ENCODE data around the gene CMTM8.

The CMTM8 gene

DNA sequence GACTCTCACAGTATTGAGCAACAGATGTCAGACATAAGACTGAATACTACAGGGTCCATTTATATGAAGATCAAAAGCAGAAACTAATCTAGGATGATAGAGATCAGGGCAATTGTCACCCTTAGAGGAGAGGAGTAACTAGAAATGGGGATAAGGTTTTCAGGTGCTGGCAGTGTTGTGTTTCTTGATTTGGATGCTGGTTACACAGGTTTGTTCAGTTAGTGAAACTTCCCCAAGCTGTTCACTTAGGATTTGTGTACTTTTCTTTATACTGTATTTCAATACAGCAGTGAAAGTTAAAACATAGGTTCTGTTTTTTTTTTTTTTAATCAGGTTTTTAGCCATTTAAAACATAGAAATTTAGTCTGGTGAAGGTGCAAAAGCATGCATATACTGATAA lies 114.1 kb downstream of the CMTM8 start:
- peaks cover 2% of the 10 kb centered on the region for H3K9me3 ChIP-seq (ENCODE audit: control insufficient read depth, low read length)
- no peaks in the 10 kb centered on the region for H3K27me3 ChIP-seq (ENCODE audit: control insufficient read depth, insufficient read depth, low read length, poor library complexity, severe bottlenecking)
- peaks cover 4% of the 10 kb centered on the region for H3K4me1 ChIP-seq (ENCODE audit: control insufficient read depth, insufficient read depth, low read length)
- H3K4me3 ChIP-seq (ENCODE audit: insufficient read depth, low read depth, low read length), result no peak overlapping the region
- H3K36me3 ChIP-seq (ENCODE audit: control insufficient read depth, insufficient read depth, low read length), result no peaks in the 10 kb centered on the region
- H3K27ac ChIP-seq (ENCODE audit: insufficient read depth, low read depth, low read length, poor library complexity, severe bottlenecking), result no peak overlapping the region

DNA sequence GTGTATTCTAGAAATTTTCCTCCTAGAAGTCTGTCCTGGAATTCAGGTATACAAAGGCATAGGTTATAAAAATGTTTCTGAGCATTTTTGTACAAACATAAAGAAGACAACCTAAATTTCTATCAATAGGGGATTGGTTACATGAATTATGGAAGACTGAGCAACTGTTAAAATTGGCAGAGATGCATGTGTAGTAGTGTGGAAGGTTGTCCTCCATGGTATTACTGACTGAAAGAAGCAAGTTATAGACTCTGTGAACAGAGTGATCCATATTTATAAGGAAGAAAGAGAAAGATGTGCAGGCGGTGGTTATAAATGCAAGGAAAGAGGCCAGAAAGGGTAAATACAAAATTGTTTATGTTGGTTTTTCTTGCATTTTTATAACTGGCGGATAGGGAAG lies 114.9 kb downstream of the CMTM8 start:
- WGBS, 2 experiments, result 100% methylated on average over 2 of the region's 2 CpGs

GRCh38 chr3:32354362-32354778 lies 115.9 kb downstream of the CMTM8 start:
- Histone ChIP-seq H3K4me1 (ENCODE audit: control insufficient read depth, insufficient read depth, low read length) (no peaks in the 10 kb centered on the region), H3K27me3 (ENCODE audit: control insufficient read depth, insufficient read depth, low read length, poor library complexity, severe bottlenecking) (no peaks in the 10 kb centered on the region), H3K27ac (ENCODE audit: insufficient read depth, low read depth, low read length, poor library complexity, severe bottlenecking) (no peak overlapping the region), H3K4me3 (ENCODE audit: insufficient read depth, low read depth, low read length) (no peak overlapping the region), H3K36me3 (ENCODE audit: control insufficient read depth, insufficient read depth, low read length) (no peaks in the 10 kb centered on the region), H3K9me3 (ENCODE audit: control insufficient read depth, low read length) (no peaks in the 10 kb centered on the region)
- 64 to 72% methylated on average over 8 of the region's 8 CpGs for WGBS, 2 experiments

More for the DNA sequence above, 114.9 kb downstream of the CMTM8 start:
- Histone ChIP-seq H3K4me1 (ENCODE audit: control insufficient read depth, insufficient read depth, low read length) (no peaks in the 10 kb centered on the region), H3K36me3 (ENCODE audit: control insufficient read depth, insufficient read depth, low read length) (no peaks in the 10 kb centered on the region), H3K27ac (ENCODE audit: insufficient read depth, low read depth, low read length, poor library complexity, severe bottlenecking) (no peak overlapping the region), H3K27me3 (ENCODE audit: control insufficient read depth, insufficient read depth, low read length, poor library complexity, severe bottlenecking) (no peaks in the 10 kb centered on the region), H3K4me3 (ENCODE audit: insufficient read depth, low read depth, low read length) (no peak overlapping the region), H3K9me3 (ENCODE audit: control insufficient read depth, low read length) (no peaks in the 10 kb centered on the region)

GRCh38 chr3:32355751-32356291 lies 117.3 kb downstream of the CMTM8 start:
- H3K27me3 ChIP-seq (ENCODE audit: control insufficient read depth, insufficient read depth, low read length, poor library complexity, severe bottlenecking), result no peaks in the 10 kb centered on the region
- no peaks in the 10 kb centered on the region for H3K4me1 ChIP-seq (ENCODE audit: control insufficient read depth, insufficient read depth, low read length)

DNA sequence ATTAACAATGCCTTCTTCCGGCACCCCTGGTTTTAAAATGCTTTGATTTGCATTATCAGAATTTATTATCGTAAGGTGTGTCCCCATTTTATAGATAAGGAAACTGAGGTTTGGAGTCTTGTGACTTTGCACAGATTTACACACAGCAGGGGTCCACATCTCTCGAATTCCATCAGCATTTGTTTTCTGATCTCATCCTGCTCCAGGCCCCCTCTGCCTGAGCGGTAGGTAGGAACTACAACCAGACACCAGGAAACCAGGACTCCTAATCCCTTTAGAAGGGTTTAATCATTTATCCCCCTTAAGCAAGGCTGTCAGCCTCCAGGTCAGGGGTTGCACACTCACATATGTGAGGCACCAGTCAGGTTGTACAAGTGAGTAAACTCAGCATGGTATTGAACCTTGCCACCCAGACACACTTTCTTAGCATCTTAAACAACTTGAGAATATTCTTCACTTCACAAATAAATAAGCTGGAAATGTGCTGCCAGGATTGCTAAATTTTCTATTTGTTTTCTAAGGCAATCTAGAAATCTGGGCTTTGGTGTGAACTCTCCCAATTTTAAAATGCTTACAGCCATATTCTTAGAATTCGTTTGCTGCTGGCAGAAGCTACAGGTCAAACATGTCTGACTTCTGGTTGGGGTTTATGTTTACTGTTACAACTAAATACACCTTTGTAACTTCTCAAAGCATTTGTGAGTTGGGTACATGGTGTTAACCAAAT lies 121.4 kb downstream of the CMTM8 start:
- no peak overlapping the region for H3K27ac ChIP-seq (ENCODE audit: insufficient read depth, low read depth, low read length, poor library complexity, severe bottlenecking)
- no peaks in the 10 kb centered on the region for H3K4me1 ChIP-seq (ENCODE audit: control insufficient read depth, insufficient read depth, low read length)
- H3K9me3 ChIP-seq (ENCODE audit: control insufficient read depth, low read length), result no peaks in the 10 kb centered on the region
- H3K36me3 ChIP-seq (ENCODE audit: control insufficient read depth, insufficient read depth, low read length), result no peaks in the 10 kb centered on the region
- no peak overlapping the region for H3K4me3 ChIP-seq (ENCODE audit: insufficient read depth, low read depth, low read length)
- 76 to 82% methylated on average over 5 of the region's 5 CpGs for WGBS, 2 experiments
- H3K27me3 ChIP-seq (ENCODE audit: control insufficient read depth, insufficient read depth, low read length, poor library complexity, severe bottlenecking), result no peaks in the 10 kb centered on the region

More at GRCh38 chr3:32355751-32356291, 117.3 kb downstream of the CMTM8 start:
- H3K9me3 ChIP-seq (ENCODE audit: control insufficient read depth, low read length), result no peaks in the 10 kb centered on the region
- no peak overlapping the region for H3K27ac ChIP-seq (ENCODE audit: insufficient read depth, low read depth, low read length, poor library complexity, severe bottlenecking)
- no peaks in the 10 kb centered on the region for H3K36me3 ChIP-seq (ENCODE audit: control insufficient read depth, insufficient read depth, low read length)
- H3K4me3 ChIP-seq (ENCODE audit: insufficient read depth, low read depth, low read length), result no peak overlapping the region
- WGBS, 2 experiments, result 95 to 96% methylated on average over 8 of the region's 8 CpGs

- no peak overlapping the region for H3K27ac ChIP-seq (ENCODE audit: insufficient read depth, low read depth, low read length, poor library complexity, severe bottlenecking)
- no peaks in the 10 kb centered on the region for H3K9me3 ChIP-seq (ENCODE audit: control insufficient read depth, low read length)
- H3K4me1 ChIP-seq (ENCODE audit: control insufficient read depth, insufficient read depth, low read length), result no peaks in the 10 kb centered on the region
- H3K27me3 ChIP-seq (ENCODE audit: control insufficient read depth, insufficient read depth, low read length, poor library complexity, severe bottlenecking), result no peaks in the 10 kb centered on the region
- no peaks in the 10 kb centered on the region for H3K36me3 ChIP-seq (ENCODE audit: control insufficient read depth, insufficient read depth, low read length)
- WGBS, 2 experiments, result 79 to 85% methylated on average over 4 of the region's 4 CpGs
- no peak overlapping the region for H3K4me3 ChIP-seq (ENCODE audit: insufficient read depth, low read depth, low read length)
These were observed 122.0 kb downstream of the CMTM8 start for GRCh38 chr3:32360493-32360827.

GRCh38 chr3:32366638-32367397 lies 128.3 kb downstream of the CMTM8 start:
- no peak overlapping the region for H3K4me3 ChIP-seq (ENCODE audit: insufficient read depth, low read depth, low read length)
- H3K4me1 ChIP-seq (ENCODE audit: control insufficient read depth, insufficient read depth, low read length), result peaks cover 2% of the 10 kb centered on the region
- 79% methylated on average over 6 of the region's 6 CpGs for WGBS, 2 experiments
- no peak overlapping the region for H3K27ac ChIP-seq (ENCODE audit: insufficient read depth, low read depth, low read length, poor library complexity, severe bottlenecking)
- H3K36me3 ChIP-seq (ENCODE audit: control insufficient read depth, insufficient read depth, low read length), result no peaks in the 10 kb centered on the region
- no peaks in the 10 kb centered on the region for H3K27me3 ChIP-seq (ENCODE audit: control insufficient read depth, insufficient read depth, low read length, poor library complexity, severe bottlenecking)
- H3K9me3 ChIP-seq (ENCODE audit: control insufficient read depth, low read length), result no peaks in the 10 kb centered on the region

DNA sequence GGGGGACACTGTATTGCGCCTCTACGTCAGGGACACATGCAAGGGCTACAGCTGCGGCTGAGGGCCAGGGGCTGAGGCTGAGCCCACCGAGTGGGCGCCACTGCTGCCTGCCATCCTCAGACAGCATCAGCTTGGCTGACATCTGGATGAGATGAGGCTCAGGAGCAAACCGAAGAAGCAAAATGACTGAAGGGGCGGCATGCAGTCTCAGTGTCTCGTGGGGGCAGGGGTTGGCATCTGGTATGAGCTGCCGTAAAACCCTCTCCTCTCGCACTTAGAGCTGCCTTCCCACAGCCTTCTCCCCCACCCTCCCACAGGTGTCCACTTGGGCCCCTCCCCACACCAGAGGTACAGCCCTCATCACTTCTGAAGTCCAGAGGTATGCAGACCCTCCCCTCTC lies 129.0 kb downstream of the CMTM8 start:
- H3K4me3 ChIP-seq (ENCODE audit: insufficient read depth, low read depth, low read length), result no peak overlapping the region
- no peak overlapping the region for H3K27ac ChIP-seq (ENCODE audit: insufficient read depth, low read depth, low read length, poor library complexity, severe bottlenecking)
- H3K36me3 ChIP-seq (ENCODE audit: control insufficient read depth, insufficient read depth, low read length), result no peaks in the 10 kb centered on the region
- H3K27me3 ChIP-seq (ENCODE audit: control insufficient read depth, insufficient read depth, low read length, poor library complexity, severe bottlenecking), result no peaks in the 10 kb centered on the region
- 93% methylated on average over 10 of the region's 10 CpGs for WGBS, 2 experiments
- no peaks in the 10 kb centered on the region for H3K9me3 ChIP-seq (ENCODE audit: control insufficient read depth, low read length)
- peaks cover 2% of the 10 kb centered on the region for H3K4me1 ChIP-seq (ENCODE audit: control insufficient read depth, insufficient read depth, low read length)

- no peak overlapping the region for H3K27ac ChIP-seq (ENCODE audit: insufficient read depth, low read depth, low read length, poor library complexity, severe bottlenecking)
- H3K4me1 ChIP-seq (ENCODE audit: control insufficient read depth, insufficient read depth, low read length), result peaks cover 2% of the 10 kb centered on the region
- no peaks in the 10 kb centered on the region for H3K36me3 ChIP-seq (ENCODE audit: control insufficient read depth, insufficient read depth, low read length)
- H3K9me3 ChIP-seq (ENCODE audit: control insufficient read depth, low read length), result no peaks in the 10 kb centered on the region
- no peaks in the 10 kb centered on the region for H3K27me3 ChIP-seq (ENCODE audit: control insufficient read depth, insufficient read depth, low read length, poor library complexity, severe bottlenecking)
- no peak overlapping the region for H3K4me3 ChIP-seq (ENCODE audit: insufficient read depth, low read depth, low read length)
- 95 to 97% methylated on average over 7 of the region's 7 CpGs for WGBS, 2 experiments
These were observed 133.2 kb downstream of the CMTM8 start for GRCh38 chr3:32371461-32372212.

GRCh38 chr3:32372213-32372490 lies 133.7 kb downstream of the CMTM8 start:
- H3K9me3 ChIP-seq (ENCODE audit: control insufficient read depth, low read length), result no peaks in the 10 kb centered on the region
- whole genome bisulfite sequencing, 2 experiments, result 96 to 97% methylated on average over 4 of the region's 4 CpGs
- H3K4me1 ChIP-seq (ENCODE audit: control insufficient read depth, insufficient read depth, low read length), result no peaks in the 10 kb centered on the region
- no peak overlapping the region for H3K27ac ChIP-seq (ENCODE audit: insufficient read depth, low read depth, low read length, poor library complexity, severe bottlenecking)
- H3K36me3 ChIP-seq (ENCODE audit: control insufficient read depth, insufficient read depth, low read length), result no peaks in the 10 kb centered on the region
- no peak overlapping the region for H3K4me3 ChIP-seq (ENCODE audit: insufficient read depth, low read depth, low read length)
- H3K27me3 ChIP-seq (ENCODE audit: control insufficient read depth, insufficient read depth, low read length, poor library complexity, severe bottlenecking), result no peaks in the 10 kb centered on the region

Data from ectodermal cell (in vitro differentiated cells).